HG02981 (cell line): ENCODE measurements around the gene ALOX5.
A peak's percentile ranks its signal among the peaks of the same experiment; 100 is the strongest.
"Not testable (repeated sequence)": the region's sequence is repeated elsewhere in the genome, so short reads cannot be mapped to it uniquely, and the experiment has no call there.

ENCODE experiments used
- ATAC-seq: cut with Tn5 transposase; IDR thresholded peaks from one replicate; pipeline ENCODE4 v1.9.1; 2021; ENCODE audit warnings: mild to moderate bottlenecking, moderate library complexity; ENCODE audit not compliant: unreplicated experiment

ALOX5 gene

DNA sequence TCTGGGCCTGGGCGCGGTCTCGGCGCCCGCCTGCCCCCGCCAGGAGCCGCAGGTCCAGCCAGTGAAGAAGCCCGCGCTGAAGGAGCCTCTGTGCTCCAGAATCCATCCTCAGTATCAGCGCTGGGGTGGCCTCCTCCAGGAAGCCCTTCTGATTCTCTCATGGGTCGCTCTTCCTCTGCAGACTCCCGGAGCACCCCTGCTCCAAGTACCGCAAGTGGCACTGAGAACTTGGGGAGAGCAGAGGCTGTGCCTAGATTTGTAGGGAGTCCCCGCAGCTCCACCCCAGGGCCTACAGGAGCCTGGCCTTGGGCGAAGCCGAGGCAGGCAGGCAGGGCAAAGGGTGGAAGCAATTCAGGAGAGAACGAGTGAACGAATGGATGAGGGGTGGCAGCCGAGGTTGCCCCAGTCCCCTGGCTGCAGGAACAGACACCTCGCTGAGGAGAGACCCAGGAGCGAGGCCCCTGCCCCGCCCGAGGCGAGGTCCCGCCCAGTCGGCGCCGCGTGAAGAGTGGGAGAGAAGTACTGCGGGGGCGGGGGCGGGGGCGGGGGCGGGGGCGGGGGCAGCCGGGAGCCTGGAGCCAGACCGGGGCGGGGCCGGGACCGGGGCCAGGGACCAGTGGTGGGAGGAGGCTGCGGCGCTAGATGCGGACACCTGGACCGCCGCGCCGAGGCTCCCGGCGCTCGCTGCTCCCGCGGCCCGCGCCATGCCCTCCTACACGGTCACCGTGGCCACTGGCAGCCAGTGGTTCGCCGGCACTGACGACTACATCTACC is at the start of gene ALOX5:
ALOX5 (plus strand) TSS at position 641 of the 774 bp plus-strand sequence; CDS start at position 705, 64 bp downstream.
- ATAC-seq: peak; percentile 44

DNA sequence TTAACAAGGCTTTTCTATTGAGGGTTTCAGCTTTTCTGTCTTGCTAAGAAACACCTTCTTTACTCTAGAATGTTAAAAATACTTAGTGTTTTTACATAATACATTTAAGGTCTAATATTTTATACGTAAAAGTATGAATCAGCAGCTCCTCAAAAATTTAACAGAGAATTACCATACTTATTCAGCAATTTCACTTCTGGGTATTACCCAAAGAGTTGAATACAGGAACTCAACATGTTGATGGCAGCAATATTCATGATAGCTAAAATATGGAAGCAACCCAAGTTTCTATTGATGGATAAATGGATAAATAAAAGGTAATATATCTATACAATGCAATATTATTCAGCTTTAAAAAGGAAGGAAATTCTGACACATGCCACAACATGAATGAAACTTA is 48.9 kb upstream of the ALOX5 start:
- ATAC-seq: no peak

GRCh38 chr10:45326864-45327263 is 47.2 kb upstream of the ALOX5 start:
- not testable (repeated sequence) for ATAC-seq

- ATAC-seq: not testable (repeated sequence)
These were observed 42.2 kb upstream of the ALOX5 start for GRCh38 chr10:45331824-45332223.

- no peak for ATAC-seq
These were observed 34.1 kb upstream of the ALOX5 start for GRCh38 chr10:45339894-45340293.

DNA sequence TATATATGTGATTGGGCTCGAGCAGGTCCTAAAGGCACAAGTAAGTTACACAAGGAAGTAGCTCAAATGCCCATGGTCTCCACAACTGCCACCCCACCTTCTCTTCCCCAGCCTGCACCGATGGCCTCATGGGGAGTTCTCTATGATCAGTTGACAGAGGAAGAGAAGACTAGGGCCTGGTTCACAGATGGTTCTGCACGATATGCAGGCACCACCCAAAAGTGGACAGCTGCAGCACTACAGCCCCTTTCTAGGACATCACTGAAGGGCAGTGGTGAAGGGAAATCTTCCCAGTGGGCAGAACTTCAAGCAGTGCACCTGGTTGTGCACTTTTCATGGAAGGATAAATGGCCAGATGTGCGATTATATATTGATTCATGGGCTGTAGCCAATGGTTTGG is 33.6 kb upstream of the ALOX5 start:
- ATAC-seq: not testable (repeated sequence)

GRCh38 chr10:45346652-45347335 is 27.2 kb upstream of the ALOX5 start:
- ATAC-seq: not testable (repeated sequence)

GRCh38 chr10:45347464-45347863 is 26.6 kb upstream of the ALOX5 start:
- ATAC-seq: not testable (repeated sequence)

DNA sequence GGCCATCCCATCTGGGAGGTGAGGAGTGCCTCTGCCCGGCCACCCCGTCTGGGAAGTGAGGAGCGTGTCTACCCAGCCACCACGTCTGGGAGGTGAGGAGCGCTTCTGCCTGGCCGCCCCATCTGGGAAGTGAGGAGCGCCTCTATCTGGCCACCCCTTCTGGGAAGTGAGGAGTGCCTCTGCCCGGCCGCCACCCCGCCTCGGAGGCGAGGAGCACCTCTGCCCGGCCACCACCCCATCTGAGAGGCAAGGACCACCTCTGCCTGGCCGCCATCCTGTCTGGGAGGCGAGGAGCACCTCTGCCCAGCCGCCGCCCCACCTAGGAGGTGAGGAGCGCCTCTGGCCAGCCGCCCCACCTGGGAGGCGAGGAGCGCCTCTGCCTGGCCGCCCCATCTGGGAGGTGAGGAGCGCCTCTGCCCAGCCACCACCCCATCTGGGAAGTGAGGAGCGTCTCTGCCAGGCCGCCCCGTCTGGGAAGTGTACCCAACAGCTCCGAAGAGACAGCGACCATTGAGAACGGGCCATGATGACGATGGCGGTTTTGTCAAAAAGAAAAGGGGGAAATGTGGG is 25.7 kb upstream of the ALOX5 start:
- not testable (repeated sequence) for ATAC-seq

DNA sequence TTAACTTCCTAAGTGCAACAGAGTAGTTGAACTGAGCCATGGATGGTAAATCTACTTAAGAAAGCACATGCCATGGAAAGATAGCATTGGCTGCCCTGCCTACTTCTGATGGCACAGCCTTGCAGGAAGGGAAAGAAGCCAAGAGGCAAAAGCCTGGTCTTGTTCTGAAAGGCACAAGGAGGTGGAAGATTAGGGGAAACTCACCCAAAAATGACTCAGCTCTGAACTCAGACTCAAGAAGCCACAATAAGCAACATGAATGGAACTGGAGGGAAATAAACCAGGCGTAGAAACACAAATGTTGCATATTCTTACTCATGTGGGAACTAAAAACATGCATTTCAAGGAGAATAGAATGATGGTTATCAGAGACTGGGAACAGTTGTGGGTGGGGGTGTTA is 20.8 kb upstream of the ALOX5 start:
- peak; percentile 54 for ATAC-seq

GRCh38 chr10:45354261-45354660 is 19.8 kb upstream of the ALOX5 start:
- no peak for ATAC-seq

DNA sequence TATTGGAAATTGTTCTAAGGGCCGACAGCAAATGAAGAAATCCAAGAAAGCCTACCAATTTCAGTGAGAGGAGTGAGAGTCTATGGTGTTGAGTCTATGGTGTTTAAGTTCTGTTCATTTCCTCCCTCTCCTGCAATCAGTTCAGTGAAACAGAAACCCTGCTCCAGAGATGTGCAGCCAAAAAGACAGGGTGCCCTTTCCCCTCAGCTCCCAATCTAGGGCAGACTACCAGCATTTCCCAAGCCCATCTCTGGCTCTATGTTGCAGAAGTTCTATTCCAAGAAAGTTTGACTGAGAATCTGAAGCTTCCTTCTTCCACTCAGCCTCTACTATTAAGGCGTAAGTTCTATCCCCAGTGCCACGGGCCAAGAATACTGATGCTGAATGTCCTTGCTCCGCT is 18.5 kb upstream of the ALOX5 start:
- ATAC-seq: no peak

- ATAC-seq: not testable (repeated sequence)
These were observed 15.1 kb upstream of the ALOX5 start for GRCh38 chr10:45358961-45359360.

DNA sequence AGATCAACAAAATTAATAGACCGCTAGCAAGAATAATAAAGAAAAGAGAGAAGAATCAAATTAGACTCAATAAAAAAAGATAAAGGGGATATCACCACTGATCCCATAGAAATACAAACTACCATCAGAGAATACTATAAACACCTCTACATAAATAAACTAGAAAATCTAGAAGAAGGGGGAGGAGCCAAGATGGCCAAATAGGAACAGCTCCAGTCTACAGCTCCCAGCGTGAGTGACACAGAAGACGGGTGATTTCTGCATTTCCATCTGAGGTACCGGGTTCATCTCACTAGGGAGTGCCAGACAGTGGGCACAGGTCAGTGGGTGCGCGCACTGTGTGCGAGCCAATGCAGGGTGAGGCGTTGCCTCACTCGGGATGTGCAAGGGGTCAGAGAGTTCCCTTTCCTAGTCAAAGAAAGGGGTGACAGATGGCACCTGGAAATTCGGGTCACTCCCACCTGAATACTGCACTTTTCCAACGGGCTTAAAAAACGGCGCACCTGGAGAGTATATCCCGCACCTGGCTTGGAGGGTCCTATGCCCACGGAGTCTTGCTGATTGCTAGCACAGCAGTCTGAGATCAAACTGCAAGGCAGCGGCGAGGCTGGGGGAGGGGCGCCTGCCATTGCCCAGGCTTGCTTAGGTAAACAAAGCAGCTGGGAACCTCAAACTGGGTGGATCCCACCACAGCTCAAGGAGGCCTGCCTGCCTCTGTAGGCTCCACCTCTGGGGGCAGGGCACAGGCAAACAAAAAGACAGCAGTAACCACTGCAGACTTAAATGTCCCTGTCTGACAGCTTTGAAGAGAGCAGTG is 11.8 kb upstream of the ALOX5 start:
- not testable (repeated sequence) for ATAC-seq

GRCh38 chr10:45367643-45368042 is 6.4 kb upstream of the ALOX5 start:
- ATAC-seq: not testable (repeated sequence)

DNA sequence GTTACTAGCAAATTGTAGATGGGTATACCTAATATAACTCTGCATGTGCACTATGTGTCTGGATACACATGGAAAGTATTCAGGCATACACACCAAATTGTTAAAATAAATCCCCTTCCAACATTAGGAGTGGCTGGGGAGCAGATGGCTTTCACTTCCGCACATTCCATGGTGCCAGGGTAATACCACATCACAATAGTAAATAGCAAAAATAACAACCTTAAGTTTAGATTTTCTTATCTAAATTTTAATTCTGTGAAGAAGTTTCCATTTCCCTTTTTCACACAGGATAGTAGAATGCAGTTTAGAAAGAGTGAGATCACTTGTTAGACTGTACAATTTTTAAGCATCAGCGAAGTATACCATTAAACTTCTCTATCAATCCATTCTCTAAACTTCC is 5.8 kb upstream of the ALOX5 start:
- ATAC-seq: no peak

GRCh38 chr10:45370202-45370955 is 3.6 kb upstream of the ALOX5 start:
- no peak for ATAC-seq

GRCh38 chr10:45371560-45371959 is 2.5 kb upstream of the ALOX5 start:
- no peak for ATAC-seq

DNA sequence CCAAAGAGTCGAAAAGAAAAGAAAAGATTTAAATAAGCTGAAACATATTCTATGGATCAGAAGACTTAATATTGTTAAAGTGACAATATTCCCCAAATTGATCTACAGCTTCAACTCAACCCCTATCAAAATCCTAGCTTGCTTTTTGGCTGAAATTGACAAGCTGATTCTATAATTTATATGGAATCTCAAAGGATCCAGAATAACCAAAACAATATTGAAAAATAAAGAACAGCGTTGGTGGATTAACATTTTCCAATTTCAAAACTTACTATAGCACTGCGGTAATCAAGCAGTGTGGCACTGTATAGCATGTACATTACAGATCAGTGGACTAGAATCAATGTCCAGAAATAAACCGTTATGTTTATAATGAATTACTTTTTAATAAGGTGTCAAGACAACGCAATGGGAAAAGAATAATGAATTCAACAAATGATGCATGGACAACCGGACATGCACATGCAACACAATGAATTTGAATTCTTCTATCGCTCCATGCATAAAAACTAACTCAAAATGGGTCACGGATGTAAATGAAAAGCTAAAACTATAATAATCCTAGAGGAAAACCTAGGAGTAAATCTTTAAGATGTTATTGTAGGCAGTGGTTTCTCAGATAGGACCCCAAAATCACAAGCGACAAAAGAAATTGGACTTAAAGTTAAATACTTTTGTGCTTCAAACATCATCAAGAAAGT is 1.6 kb upstream of the ALOX5 start:
- ATAC-seq: no peak
